Transverse colon (tissue), 4 donors: ENCODE measurements around the gene SETD4.

Experiments used
- CTCF ChIP-seq, 5 experiments: fragments of 200-600 bp in 3 of 5; fragments of 450-650 bp in 2 of 5; sonication (generic) in 3 of 5; IDR thresholded peaks; 1 replicate in 2 of 5; 2 replicates in 3 of 5; pipeline ENCODE4 v1.5.1; 2016 to 2017; ENCODE audit warnings: antibody characterized with exemption in 5 of 5, inconsistent platforms in 3 of 5, mild to moderate bottlenecking in 2 of 5, moderate library complexity in 1 of 5
- POLR2AphosphoS5 ChIP-seq, 3 donors: sonication (generic); formaldehyde crosslinking; IDR thresholded peaks; one replicate each; pipeline ENCODE4 v1.6.1; 2016; ENCODE audit warnings: antibody characterized with exemption in 3 of 3

GRCh38 chr21:36060159-36060921 lies at the start of gene SETD4:
- TF ChIP-seq CTCF (IDR thresholded peaks at IDR 0.05) (no peak), POLR2AphosphoS5 (IDR thresholded peaks at IDR 0.05) (peak; percentile 81 to 96 (median 94))
